ENCODE data around the gene ARHGAP29.

Gene ARHGAP29

DNA sequence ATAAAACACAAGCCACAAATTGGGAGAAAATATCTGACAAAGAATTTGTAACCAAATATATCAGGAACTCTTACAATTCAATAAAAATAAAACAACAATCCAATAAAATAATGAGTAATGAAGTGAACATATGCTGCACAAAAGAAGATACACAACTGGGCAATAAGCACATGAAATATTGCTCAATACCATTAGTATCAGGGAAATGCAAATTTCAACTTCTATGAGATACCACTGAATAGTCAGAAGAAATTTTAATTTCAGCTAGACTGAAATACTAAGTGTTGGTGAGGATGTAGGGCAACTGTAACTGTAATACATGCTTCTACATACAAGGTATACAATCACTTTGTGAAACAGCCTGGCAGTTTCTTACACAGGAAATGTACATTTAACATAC, 7.4 kb upstream of the ARHGAP29 start:
- no peaks in the 10 kb centered on the region for H3K4me1 ChIP-seq (ENCODE audit: insufficient read depth, insufficient read length)
- peaks cover 49% of the 10 kb centered on the region for H3K27me3 ChIP-seq (ENCODE audit: insufficient read depth, insufficient read length)
- H3K9me3 ChIP-seq (ENCODE audit: insufficient read depth, low read length) = peaks cover 18% of the 10 kb centered on the region; the same call in 1 of the 2 replicates
- TF ChIP-seq ZNF274 (IDR thresholded peaks at IDR 0.05; ENCODE audit: low read depth, low read length) (no peak), SUZ12 (IDR thresholded peaks at IDR 0.05; ENCODE audit: extremely low read depth, insufficient read depth, insufficient read length) (no peak), YY1 (IDR thresholded peaks at IDR 0.05; ENCODE audit: insufficient read depth, insufficient read length) (no peak)
- no peak overlapping the region for H3K9ac ChIP-seq (ENCODE audit: insufficient read length, low read depth)
- no peak for DNase-seq (ENCODE audit: low read depth, low spot score)
- H3K36me3 ChIP-seq (ENCODE audit: insufficient read depth, insufficient read length, low read length) = no peaks in the 10 kb centered on the region
- H3K4me3 ChIP-seq (ENCODE audit: insufficient read length, low read depth) = no peak overlapping the region

DNA sequence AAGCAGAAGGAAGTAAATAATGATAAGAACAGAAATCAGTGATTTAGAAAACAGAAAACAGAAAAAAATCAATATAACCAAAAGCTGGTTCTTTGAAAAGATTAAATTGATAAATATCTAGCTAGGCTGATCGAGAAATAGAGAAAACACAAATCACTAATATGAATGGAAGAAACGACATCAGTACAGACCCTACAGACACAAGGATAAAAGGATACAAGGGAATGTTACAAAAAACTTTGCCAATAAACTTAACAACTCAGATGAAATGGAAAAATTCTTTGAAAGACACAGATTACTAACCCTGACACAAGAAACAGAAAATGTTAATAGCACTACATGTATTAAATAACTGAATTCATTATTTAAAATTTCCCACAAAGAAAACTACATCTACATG, 6.3 kb upstream of the ARHGAP29 start:
- no peaks in the 10 kb centered on the region for H3K4me1 ChIP-seq (ENCODE audit: insufficient read depth, insufficient read length)
- H3K36me3 ChIP-seq (ENCODE audit: insufficient read depth, insufficient read length, low read length) = no peaks in the 10 kb centered on the region
- DNase-seq (ENCODE audit: low read depth, low spot score) = no peak
- peaks cover 42% of the 10 kb centered on the region for H3K27me3 ChIP-seq (ENCODE audit: insufficient read depth, insufficient read length)
- no peak overlapping the region for H3K9ac ChIP-seq (ENCODE audit: insufficient read length, low read depth)
- H3K9me3 ChIP-seq (ENCODE audit: insufficient read depth, low read length) = peaks cover 18% of the 10 kb centered on the region; the same call in 1 of the 2 replicates
- TF ChIP-seq ZNF274 (IDR thresholded peaks at IDR 0.05; ENCODE audit: low read depth, low read length) (no peak), SUZ12 (IDR thresholded peaks at IDR 0.05; ENCODE audit: extremely low read depth, insufficient read depth, insufficient read length) (no peak), YY1 (IDR thresholded peaks at IDR 0.05; ENCODE audit: insufficient read depth, insufficient read length) (no peak)
- H3K4me3 ChIP-seq (ENCODE audit: insufficient read length, low read depth) = no peak overlapping the region

DNA sequence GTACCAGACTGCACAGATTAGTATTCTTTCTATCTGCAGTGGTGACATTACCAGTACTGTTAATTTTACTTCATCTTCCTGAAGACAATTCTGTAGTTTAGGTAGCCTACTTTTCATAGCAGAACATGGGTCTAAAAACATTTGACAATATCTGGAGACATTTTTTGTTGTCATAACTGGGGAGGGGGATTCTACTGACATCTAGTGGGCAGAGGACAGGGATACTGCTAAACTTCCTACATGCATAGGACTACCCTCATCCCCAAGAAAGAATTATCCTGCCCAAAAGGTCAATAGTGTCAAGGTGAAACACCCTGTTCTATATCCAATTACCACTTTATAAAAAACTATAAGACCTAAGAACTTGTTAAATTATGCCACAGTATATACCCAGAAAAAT, 3.4 kb upstream of the ARHGAP29 start:
- peaks cover 22% of the 10 kb centered on the region for H3K27me3 ChIP-seq (ENCODE audit: insufficient read depth, insufficient read length)
- no peaks in the 10 kb centered on the region for H3K4me1 ChIP-seq (ENCODE audit: insufficient read depth, insufficient read length)
- DNase-seq (ENCODE audit: low read depth, low spot score) = no peak
- no peak overlapping the region for H3K4me3 ChIP-seq (ENCODE audit: insufficient read length, low read depth)
- no peak for TF ChIP-seq ZNF274 (IDR thresholded peaks at IDR 0.05; ENCODE audit: low read depth, low read length)
- no peak for TF ChIP-seq YY1 (IDR thresholded peaks at IDR 0.05; ENCODE audit: insufficient read depth, insufficient read length)
- no peak for TF ChIP-seq SUZ12 (IDR thresholded peaks at IDR 0.05; ENCODE audit: extremely low read depth, insufficient read depth, insufficient read length)
- H3K36me3 ChIP-seq (ENCODE audit: insufficient read depth, insufficient read length, low read length) = no peaks in the 10 kb centered on the region
- H3K9me3 ChIP-seq (ENCODE audit: insufficient read depth, low read length) = peaks cover 18% of the 10 kb centered on the region; the same call in 1 of the 2 replicates
- no peak overlapping the region for H3K9ac ChIP-seq (ENCODE audit: insufficient read length, low read depth)

- Histone ChIP-seq H3K9me3 (ENCODE audit: insufficient read depth, low read length) (peaks cover 18% of the 10 kb centered on the region; the same call in 1 of the 2 replicates), H3K4me1 (ENCODE audit: insufficient read depth, insufficient read length) (no peaks in the 10 kb centered on the region), H3K36me3 (ENCODE audit: insufficient read depth, insufficient read length, low read length) (no peaks in the 10 kb centered on the region), H3K4me3 (ENCODE audit: insufficient read length, low read depth) (no peak overlapping the region), H3K27me3 (ENCODE audit: insufficient read depth, insufficient read length) (peaks cover 21% of the 10 kb centered on the region), H3K9ac (ENCODE audit: insufficient read length, low read depth) (no peak overlapping the region)
- TF ChIP-seq YY1 (IDR thresholded peaks at IDR 0.05; ENCODE audit: insufficient read depth, insufficient read length) = no peak
- TF ChIP-seq SUZ12 (IDR thresholded peaks at IDR 0.05; ENCODE audit: extremely low read depth, insufficient read depth, insufficient read length) = no peak
- no peak for TF ChIP-seq ZNF274 (IDR thresholded peaks at IDR 0.05; ENCODE audit: low read depth, low read length)
- DNase-seq (ENCODE audit: low read depth, low spot score) = no peak
Measured at GRCh38 chr1:94239796-94240195, 2.4 kb upstream of the ARHGAP29 start.

DNA sequence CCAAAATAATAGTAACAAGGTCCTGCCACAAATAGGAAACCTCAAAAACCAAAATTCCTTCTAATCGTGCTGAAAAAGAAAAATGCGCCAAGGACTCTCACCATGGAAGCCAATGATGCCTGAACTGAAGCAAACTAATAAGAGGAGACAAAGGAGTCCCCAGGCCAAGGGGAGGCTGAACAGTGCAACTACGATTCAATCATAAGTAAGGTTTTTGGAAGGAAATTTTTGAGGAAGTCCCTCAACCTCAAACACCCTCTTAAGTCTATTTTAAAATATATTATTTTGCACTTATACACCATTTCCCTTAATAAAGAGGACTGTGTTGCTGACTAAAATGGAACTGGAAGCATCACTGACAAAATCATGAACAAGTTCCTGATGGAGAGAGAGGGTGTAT, 1.7 kb upstream of the ARHGAP29 start:
- H3K27me3 ChIP-seq (ENCODE audit: insufficient read depth, insufficient read length) = peaks cover 19% of the 10 kb centered on the region
- peaks cover 18% of the 10 kb centered on the region; the same call in 1 of the 2 replicates for H3K9me3 ChIP-seq (ENCODE audit: insufficient read depth, low read length)

DNA sequence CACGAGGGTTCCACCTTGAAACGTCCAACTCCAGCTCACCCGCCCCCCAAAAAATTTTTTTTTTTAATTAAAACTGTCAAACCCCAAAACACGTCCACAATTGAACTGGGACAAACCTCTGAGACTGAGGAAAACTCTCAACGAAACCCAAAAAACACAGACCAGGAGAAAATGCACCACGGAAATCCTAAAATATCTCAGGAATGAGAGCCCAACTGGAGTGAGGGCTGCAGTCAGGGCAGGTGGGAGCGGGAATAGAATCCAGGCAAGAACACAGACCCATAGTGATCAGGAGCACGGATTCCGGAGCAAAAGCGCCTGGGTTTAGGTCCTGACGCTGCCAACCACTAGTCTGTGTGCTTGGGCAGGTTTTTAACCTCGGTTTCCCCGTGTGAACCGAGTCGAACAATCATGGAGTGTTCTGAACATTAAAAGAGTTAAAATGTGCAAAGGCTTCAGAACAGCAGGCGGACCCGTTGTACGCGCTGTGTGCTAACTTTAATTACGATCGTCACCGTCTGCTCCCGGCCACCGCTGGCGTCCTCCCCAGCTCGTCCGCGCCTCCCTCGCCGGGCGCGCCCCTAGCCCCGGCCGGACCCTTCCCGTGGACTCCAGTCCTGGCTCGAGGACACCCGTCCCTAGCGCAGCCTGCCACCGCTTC, 624 bp downstream of the ARHGAP29 start:
- Histone ChIP-seq H3K4me3 (ENCODE audit: insufficient read length, low read depth) (peak overlapping the region; percentile 73), H3K4me1 (ENCODE audit: insufficient read depth, insufficient read length) (no peaks in the 10 kb centered on the region), H3K9ac (ENCODE audit: insufficient read length, low read depth) (peak overlapping the region; percentile 80), H3K36me3 (ENCODE audit: insufficient read depth, insufficient read length, low read length) (no peaks in the 10 kb centered on the region), H3K27me3 (ENCODE audit: insufficient read depth, insufficient read length) (peaks cover 19% of the 10 kb centered on the region), H3K9me3 (ENCODE audit: insufficient read depth, low read length) (no peaks in the 10 kb centered on the region)
- DNase-seq (ENCODE audit: low read depth, low spot score) = no peak
- TF ChIP-seq YY1 (IDR thresholded peaks at IDR 0.05; ENCODE audit: insufficient read depth, insufficient read length) (no peak), ZNF274 (IDR thresholded peaks at IDR 0.05; ENCODE audit: low read depth, low read length) (no peak)

More for the DNA sequence above, 1.7 kb upstream of the ARHGAP29 start:
- TF ChIP-seq SUZ12 (IDR thresholded peaks at IDR 0.05; ENCODE audit: extremely low read depth, insufficient read depth, insufficient read length) (no peak), YY1 (IDR thresholded peaks at IDR 0.05; ENCODE audit: insufficient read depth, insufficient read length) (no peak), ZNF274 (IDR thresholded peaks at IDR 0.05; ENCODE audit: low read depth, low read length) (no peak)
- DNase-seq (ENCODE audit: low read depth, low spot score) = no peak
- no peaks in the 10 kb centered on the region for H3K36me3 ChIP-seq (ENCODE audit: insufficient read depth, insufficient read length, low read length)
- no peak overlapping the region for H3K9ac ChIP-seq (ENCODE audit: insufficient read length, low read depth)
- no peak overlapping the region for H3K4me3 ChIP-seq (ENCODE audit: insufficient read length, low read depth)
- H3K4me1 ChIP-seq (ENCODE audit: insufficient read depth, insufficient read length) = no peaks in the 10 kb centered on the region

DNA sequence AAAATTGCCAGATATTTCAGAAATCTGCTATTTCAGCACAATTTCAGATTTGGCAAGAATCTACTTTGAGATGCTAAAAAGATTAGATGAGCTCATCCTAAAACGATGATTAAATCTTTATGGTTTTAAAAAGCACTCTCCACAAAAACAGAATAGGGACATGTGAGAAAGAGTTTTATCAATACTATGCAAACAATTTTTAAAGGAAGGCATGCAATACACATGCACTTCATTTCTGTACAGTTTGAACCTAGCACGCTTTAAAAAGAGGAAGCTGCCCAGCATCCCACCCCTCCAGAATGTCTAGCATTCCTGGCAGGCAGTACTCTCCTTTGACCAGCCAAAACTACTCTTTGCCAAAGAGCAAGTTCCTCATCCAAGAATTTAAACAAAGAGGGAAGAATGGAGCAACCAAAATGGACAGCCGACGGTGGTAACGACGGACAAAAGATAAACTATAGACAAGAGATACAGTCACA, 1.3 kb downstream of the ARHGAP29 start:
- DNase-seq (ENCODE audit: low read depth, low spot score) = no peak
- peaks cover 19% of the 10 kb centered on the region for H3K27me3 ChIP-seq (ENCODE audit: insufficient read depth, insufficient read length)
- H3K4me3 ChIP-seq (ENCODE audit: insufficient read length, low read depth) = peak overlapping the region; percentile 73

More for the DNA sequence above, 1.3 kb downstream of the ARHGAP29 start:
- no peak for TF ChIP-seq ZNF274 (IDR thresholded peaks at IDR 0.05; ENCODE audit: low read depth, low read length)
- no peak for TF ChIP-seq SUZ12 (IDR thresholded peaks at IDR 0.05; ENCODE audit: extremely low read depth, insufficient read depth, insufficient read length)
- no peak for TF ChIP-seq YY1 (IDR thresholded peaks at IDR 0.05; ENCODE audit: insufficient read depth, insufficient read length)
- H3K36me3 ChIP-seq (ENCODE audit: insufficient read depth, insufficient read length, low read length) = no peaks in the 10 kb centered on the region
- H3K9ac ChIP-seq (ENCODE audit: insufficient read length, low read depth) = peak overlapping the region; percentile 53
- no peaks in the 10 kb centered on the region for H3K9me3 ChIP-seq (ENCODE audit: insufficient read depth, low read length)
- H3K4me1 ChIP-seq (ENCODE audit: insufficient read depth, insufficient read length) = no peaks in the 10 kb centered on the region

All from NT2/D1 (cell line).